Body of pancreas (tissue), 4 donors: Measurements from ENCODE around the gene RBFOX2.

Experiments used
- CTCF ChIP-seq, 7 experiments: fragments of 450-650 bp in 4 of 7; fragments of 200-600 bp in 3 of 7; sonication (generic) in 3 of 7; IDR thresholded peaks; one replicate each; pipeline ENCODE4 v1.5.1; 2016 to 2019; ENCODE audit warnings: antibody characterized with exemption in 7 of 7
- POLR2A ChIP-seq, 3 donors: fragments of 450-650 bp; IDR thresholded peaks; one replicate each; pipeline ENCODE4 v1.6.1; 2016; ENCODE audit warnings: antibody characterized with exemption in 3 of 3, mild to moderate bottlenecking in 2 of 3

- TF ChIP-seq CTCF (IDR thresholded peaks at IDR 0.05) (no peak), POLR2A (IDR thresholded peaks at IDR 0.05) (no peak)
These were observed 6.9 kb downstream of the RBFOX2 start for GRCh38 chr22:36021606-36022153.
